ENCODE data around the gene CD177.
"Not testable (repeated sequence)": the region's sequence is repeated elsewhere in the genome, so short reads cannot be mapped to it uniquely, and the experiment has no call there.

The CD177 gene

DNA sequence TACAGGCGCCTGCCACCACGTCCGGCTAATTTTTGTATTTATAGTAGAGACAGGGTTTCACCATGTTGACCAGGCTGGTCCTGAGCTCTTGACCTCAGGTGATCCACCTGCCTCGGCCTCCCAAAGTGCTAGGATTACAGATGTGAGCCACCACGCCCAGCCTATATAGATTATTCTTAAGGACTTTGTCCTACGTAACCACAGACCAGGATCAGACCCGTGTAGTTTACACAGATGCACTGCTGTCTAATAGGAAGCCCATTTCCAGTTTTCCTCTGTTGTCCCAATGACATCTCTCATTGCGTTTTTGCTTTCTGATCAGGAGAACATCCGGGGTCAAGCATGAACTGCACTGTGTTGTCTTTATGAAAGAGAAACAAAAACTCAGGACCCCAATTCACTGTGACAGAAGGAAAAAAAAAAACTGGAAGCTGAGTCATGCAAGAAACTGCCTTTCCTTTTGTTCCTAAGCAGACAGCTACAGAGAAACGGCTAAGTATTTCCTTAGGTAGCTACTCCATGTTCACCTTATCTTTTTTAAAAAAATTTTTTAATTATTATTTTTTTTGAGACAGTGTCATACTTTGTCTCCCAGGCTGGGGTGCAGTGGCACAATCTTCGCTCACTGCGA, 29.2 kb downstream of the CD177 start:
- DNase-seq: not testable (repeated sequence)

DNA sequence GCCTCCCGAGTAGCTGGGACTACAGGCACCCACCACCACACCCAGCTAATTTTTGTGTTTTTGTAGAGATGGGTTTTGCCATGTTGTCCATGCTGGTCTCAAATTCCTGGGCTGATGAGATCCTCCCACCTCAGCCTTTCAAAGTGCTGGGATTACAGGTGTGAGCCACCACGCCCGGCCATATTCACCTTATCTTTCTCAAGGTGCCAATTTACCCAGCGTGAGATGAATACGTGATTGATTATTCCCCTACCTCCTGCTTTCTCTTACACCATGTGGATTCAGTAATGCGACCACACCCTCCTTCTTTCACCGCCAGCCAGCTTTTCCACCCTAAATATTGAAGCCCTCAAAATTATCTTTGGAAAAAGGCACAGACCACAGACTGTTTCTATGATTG, 29.8 kb downstream of the CD177 start:
- not testable (repeated sequence) for DNase-seq

DNA sequence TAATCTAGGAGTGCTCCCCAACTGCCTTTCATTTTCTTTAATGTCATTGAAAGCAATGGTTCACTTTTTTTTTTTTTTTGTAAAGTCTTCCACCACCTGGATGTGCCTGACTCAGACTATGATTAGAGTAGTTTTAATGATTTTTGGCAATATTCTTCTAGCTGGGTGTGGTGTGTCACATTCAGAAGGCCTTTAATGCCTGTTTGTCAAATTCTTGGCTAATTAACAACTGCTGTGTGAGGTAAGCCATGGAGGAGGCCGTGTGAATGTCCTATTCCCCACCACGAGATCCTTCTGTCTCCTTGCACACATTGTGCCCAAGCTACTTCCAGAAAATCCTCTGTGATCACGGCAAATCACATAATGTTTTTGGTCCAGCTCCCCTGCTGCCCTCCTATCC, 30.3 kb downstream of the CD177 start:
- DNase-seq: not testable (repeated sequence)

DNA sequence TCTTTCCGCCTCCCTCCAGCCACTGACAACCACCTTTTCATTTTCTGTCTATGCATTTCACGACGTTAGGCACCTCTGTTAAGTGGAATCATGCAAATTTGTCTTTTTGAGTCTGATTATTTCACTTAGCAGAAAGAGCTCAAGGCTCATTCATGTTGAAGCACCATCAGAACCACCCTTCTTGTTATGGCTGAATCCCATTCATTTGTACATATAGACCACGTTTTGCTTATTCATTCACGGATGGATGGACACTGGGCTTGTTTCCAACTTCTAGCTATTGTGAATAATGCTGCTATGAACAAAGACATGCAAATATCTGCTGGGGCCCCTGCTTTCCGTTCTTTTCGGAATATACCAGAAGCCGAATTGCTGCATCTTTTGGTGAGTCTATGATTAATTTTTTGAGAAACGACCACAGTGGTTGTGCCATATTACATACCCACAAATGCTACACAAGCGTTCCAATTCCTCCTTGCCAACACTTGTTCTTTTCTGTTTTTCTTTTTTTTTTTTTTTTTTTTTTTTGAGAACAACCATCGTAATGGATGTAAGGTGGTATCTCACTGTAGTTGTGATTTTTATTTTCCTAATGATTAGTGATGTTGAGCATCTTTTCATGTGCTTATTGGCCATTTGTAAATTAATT, 37.5 kb downstream of the CD177 start:
- not testable (repeated sequence) for DNase-seq

DNA sequence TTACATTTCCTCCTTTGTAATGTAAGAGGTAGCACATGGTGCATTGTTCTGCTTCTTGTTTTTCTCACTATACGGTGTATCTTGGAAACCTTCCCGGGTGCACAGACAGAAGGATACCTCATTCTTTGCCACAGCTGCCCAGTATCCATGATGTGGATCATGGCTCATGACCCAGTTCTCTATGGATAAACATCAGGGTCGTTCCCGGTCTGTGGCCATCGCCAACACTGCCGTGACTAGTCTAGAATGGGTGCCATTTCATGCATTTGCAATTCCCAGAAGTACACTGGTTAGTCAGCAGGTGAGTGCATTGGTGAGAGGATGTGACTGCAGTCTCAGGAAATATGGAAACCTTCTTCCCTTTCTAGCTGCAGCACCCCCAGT, 38.1 kb downstream of the CD177 start:
- not testable (repeated sequence) for DNase-seq

DNA sequence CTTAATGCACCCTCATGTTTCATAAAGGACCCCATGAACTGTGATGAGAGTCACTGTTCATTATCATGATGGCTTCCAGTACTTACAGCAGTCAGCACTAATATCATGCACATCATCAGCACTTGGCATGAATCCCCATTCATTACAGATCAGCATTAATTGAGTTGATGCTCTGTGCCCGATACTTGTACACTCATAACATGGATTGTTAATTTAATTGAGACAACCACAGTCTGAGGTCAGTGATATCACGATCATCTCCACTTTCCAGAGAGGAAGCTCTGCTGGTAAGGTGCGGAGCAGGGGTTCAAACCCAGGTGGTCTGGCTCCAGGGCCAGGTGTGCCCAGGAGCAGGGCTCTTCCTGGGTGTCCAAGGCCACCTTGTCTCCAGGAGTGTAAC, 40.0 kb downstream of the CD177 start:
- not testable (repeated sequence) for DNase-seq

DNA sequence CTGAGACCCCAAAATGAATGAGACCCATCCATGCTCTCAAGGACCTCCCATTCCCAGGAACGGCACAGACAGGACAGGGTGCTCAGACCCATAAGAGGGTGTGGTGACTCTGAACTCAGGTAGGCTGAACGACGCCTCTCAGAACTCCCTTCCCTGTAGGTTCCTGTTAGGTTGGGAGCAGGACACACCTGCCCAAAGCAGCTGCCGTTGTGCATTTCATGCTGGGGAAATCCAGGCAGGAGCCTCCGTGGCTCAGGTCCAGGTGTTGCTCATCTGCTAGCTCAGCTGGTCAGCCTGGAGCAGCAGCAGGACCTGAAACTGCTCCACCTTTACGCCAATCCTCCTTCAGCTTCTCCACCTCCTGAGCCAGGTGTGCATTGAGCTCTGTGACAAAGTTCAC, 42.1 kb downstream of the CD177 start:
- DNase-seq: no peak

DNA sequence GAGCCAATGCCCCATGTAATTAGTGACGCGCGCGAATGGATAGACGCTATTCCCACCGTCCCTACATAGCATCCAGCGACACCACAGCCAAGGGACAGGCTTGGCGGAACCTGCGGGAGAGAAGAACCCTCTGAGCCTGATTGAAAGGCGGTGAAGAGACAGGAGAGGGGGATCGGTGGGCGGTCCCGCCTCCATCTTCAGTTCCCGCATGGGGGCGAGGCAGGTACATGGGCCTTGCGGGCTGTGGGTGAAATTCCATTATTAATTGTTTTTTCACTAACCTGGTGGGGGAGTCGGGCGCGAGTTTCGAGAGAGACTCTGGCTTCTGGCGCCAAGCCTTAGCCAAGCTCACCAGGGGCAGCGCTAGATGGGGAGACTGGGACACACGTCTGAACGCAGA, 52.8 kb downstream of the CD177 start:
- DNase-seq: no peak

DNA sequence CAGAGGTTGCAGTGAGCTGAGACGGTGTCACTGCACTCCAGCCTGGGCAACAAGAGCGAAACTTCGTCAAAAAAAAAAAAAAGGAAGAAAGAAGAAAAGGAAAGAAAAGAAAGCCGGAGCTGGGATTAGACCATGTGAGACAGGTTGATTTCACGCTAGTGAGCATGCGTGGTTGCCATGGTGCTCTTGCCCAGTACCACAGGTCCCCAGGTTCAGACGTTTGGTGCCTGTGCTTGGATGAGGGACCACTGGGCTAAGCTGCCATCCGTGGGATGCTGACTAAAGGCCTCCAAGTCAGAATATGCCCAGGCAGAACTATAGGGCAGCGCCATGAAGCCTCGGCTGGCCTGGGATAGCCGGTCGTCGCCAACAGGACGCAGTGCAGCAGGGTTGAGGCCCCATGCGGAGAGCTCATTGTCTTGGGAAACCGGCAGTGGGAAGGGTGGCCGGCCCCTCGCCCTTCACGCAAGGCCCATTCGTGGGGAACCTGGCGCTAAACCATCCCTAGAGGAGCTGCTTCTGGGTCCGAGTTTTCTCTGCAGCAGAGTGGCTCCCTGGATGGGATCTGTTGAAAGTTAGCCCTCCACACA, 54.0 kb downstream of the CD177 start:
- no peak for DNase-seq

DNA sequence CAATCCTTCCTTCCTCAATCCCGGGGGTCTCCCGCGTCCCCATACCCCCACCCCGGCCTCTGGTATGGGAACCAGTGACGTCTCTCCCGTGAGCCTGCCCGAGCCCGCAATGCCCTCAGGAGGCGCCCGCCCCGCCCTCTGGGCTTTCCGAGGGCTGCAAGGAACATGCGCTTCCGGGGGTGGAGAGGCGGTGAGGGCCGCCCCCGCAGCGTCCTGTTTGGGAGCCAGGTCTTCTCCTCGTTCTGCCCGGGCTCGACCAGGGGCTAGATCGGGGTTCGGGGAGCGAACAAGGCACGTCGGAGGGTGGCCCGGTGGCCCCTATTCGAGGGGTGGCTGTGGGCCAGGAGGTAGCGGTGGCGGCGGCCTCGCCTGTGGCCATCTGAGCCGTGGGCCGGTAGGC, 54.6 kb downstream of the CD177 start:
- DNase-seq: no peak

DNA sequence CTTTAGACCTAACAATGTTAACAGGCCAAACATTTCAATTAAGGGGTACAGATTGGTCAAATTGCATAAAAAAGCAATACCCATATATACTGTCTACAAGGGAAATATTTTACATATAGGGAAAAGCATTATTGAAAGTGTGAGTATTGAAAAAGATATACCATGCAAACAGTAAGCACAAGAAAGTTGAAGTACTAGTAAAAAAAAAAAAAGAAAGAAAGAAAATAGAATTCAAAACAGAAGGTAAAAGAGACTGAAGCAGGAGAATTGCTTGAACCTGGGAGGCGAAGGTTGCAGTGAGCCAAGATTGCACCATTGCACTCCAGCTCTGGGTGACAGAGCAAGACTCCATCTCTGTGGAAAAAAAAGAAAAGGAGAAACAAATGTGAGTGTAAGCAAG, 55.9 kb downstream of the CD177 start:
- DNase-seq: no peak

DNA sequence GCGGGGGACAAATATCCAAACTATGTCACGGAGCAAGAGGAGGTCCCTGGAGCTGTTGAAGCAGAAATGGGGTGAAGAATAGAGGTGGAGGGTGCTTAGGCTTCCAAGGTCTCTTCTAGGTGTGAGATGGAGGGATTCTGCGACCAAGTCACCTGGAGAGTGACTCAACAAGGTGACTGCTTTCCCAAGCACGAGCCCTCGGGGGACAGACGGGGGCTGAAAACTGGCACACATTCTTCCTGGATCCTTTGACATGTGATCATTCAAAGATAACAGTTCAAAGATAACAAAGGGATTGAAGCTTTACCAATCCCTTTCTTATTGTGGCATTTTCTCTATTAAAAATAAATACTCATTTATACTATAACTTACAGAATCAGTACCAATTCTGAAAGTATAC, 59.0 kb downstream of the CD177 start:
- no peak for DNase-seq
